Breast epithelium (tissue), 4 donors: Measurements from ENCODE around the gene TTPAL. TPM values are rescaled to one million over a fixed set of nuclear protein-coding genes. Genes with fewer than 3 reads are reported as not detected.
A peak's percentile ranks its signal among the peaks of the same experiment; 100 is the strongest.

ENCODE experiments used
- DNase-seq, 2 donors: peaks; one replicate each; pipeline ENCODE4 v3.0.0-alpha.2; 2019; ENCODE audit warnings: low spot score in 2 of 2
- H3K27ac ChIP-seq, 2 donors: fragments of 200-600 bp; sonication (generic) in 1 of 2; one replicate each; pipeline ENCODE4 v1.5.1; 2016 to 2019; ENCODE audit warnings: mild to moderate bottlenecking in 1 of 2
- H3K27me3 ChIP-seq, 2 donors: fragments of 200-600 bp; sonication (generic) in 1 of 2; one replicate each; pipeline versions ENCODE4 v1.5.1 to v1.6.0; 2017 to 2019; ENCODE audit warnings: control low read depth in 1 of 2, mild to moderate bottlenecking in 1 of 2
- H3K36me3 ChIP-seq: fragments of 200-600 bp; one replicate; pipeline ENCODE4 v1.5.1; 2019
- H3K4me1 ChIP-seq, 2 donors: fragments of 200-600 bp; sonication (generic); one replicate each; pipeline ENCODE4 v1.5.1; 2016 to 2019; ENCODE audit warnings: control low read depth in 1 of 2
- H3K4me3 ChIP-seq, 3 donors: fragments of 200-600 bp; sonication (generic); 1 replicate in 2 of 3; 2 replicates in 1 of 3; pipeline ENCODE4 v1.5.1; 2016 to 2019; ENCODE audit warnings: mild to moderate bottlenecking in 3 of 3, moderate library complexity in 2 of 3
- H3K9me3 ChIP-seq, 2 donors: fragments of 200-600 bp; sonication (generic) in 1 of 2; one replicate each; pipeline ENCODE4 v1.5.1; 2016 to 2019; ENCODE audit warnings: control low read depth in 1 of 2
- CTCF ChIP-seq, 3 donors: fragments of 450-650 bp; IDR thresholded peaks; one replicate each; pipeline ENCODE4 v1.5.1; 2016 to 2017; ENCODE audit warnings: antibody characterized with exemption in 3 of 3, mild to moderate bottlenecking in 3 of 3, moderate library complexity in 3 of 3
- POLR2A ChIP-seq: fragments of 450-650 bp; IDR thresholded peaks from one replicate; pipeline ENCODE4 v1.6.1; 2016; ENCODE audit warnings: antibody characterized with exemption, mild to moderate bottlenecking, moderate library complexity
- POLR2AphosphoS5 ChIP-seq, 3 donors: sonication (generic); formaldehyde crosslinking; IDR thresholded peaks; one replicate each; pipeline ENCODE4 v1.6.1; 2017; ENCODE audit warnings: antibody characterized with exemption in 3 of 3
- intact Hi-C: fragments of 100-400 bp; cut with DNase I; formaldehyde crosslinking; loops from one replicate; pipeline ENCODE4 v1.15.1; 2023; ENCODE audit warnings: low total_unique reads
- total RNA-seq, 3 donors: library from RNA; depleted of rRNA; stranded (reverse); fragments of >200 nt; gene quantifications; one replicate each; pipeline ENCODE4 v1.1.0, GENCODE V29; 2016

Gene TTPAL
- total RNA-seq, 3 donors from 2014 or later, result 13.5 to 40.8 (median 14.7) TPM

DNA sequence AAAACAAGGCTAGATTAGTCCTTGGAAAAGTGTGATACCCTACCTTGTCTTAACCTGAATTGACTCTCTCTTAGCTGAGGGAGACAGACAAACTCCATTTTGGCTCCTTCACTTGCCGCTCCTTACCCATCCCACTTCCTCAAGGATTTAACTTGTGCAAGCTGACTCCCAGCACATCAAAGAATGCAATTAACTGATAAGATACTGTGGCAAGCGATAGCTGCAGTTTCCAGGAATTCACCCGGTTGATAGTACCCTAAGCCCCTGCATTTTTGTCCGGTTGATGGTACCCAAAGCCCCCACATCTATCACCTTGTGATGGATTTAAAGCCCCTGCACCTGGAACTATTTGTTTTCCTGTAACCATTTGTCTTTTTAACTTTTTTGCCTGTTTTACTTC is 48.1 kb downstream of the TTPAL start:
- Histone ChIP-seq H3K4me3 (no peak overlapping the region), H3K36me3 (no peaks in the 10 kb centered on the region), H3K4me1 (peaks cover 0 to 3% of the 10 kb centered on the region in 2 donors), H3K9me3 (no peaks in the 10 kb centered on the region), H3K27me3 (no peaks in the 10 kb centered on the region), H3K27ac (no peak overlapping the region)
- intact Hi-C loops, result no loop called here
- no peak for DNase-seq
- TF ChIP-seq POLR2A (no peak), POLR2AphosphoS5 (IDR thresholded peaks at IDR 0.05) (no peak), CTCF (IDR thresholded peaks at IDR 0.05) (no peak)

DNA sequence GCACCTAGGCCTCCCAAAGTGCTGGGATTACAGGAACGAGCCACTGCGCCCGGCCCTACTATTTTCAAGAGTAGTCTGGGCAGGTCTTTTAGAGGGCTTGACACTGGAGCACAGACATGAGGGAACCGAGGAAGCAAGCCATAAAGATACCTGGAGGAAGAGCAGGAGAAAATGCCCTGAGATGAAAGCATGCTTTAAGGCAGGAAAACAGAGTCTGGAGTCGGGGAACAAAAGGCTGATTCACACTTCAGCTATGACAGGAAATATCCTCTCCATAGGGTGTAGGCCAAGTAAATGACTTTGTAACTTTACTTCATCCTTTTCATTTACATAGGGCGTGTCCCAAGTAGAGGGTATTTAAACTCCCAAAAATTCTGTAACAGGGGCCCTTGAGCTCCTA is 50.5 kb downstream of the TTPAL start:
- no peaks in the 10 kb centered on the region for H3K27me3 ChIP-seq
- no peak overlapping the region for H3K4me3 ChIP-seq
- no peaks in the 10 kb centered on the region for H3K9me3 ChIP-seq
- no peak for TF ChIP-seq CTCF (IDR thresholded peaks at IDR 0.05)
- no peak for TF ChIP-seq POLR2AphosphoS5 (IDR thresholded peaks at IDR 0.05)
- no peak for TF ChIP-seq POLR2A
- intact Hi-C loops, result no loop called here
- no peaks in the 10 kb centered on the region for H3K36me3 ChIP-seq
- no peak for DNase-seq
- H3K4me1 ChIP-seq, result no peaks in the 10 kb centered on the region
- peak overlapping the region in 1 of 2 donors; percentile 54 for H3K27ac ChIP-seq

- H3K27me3 ChIP-seq, result no peaks in the 10 kb centered on the region
Measured at GRCh38 chr20:44527716-44528199, 52.1 kb downstream of the TTPAL start.

DNA sequence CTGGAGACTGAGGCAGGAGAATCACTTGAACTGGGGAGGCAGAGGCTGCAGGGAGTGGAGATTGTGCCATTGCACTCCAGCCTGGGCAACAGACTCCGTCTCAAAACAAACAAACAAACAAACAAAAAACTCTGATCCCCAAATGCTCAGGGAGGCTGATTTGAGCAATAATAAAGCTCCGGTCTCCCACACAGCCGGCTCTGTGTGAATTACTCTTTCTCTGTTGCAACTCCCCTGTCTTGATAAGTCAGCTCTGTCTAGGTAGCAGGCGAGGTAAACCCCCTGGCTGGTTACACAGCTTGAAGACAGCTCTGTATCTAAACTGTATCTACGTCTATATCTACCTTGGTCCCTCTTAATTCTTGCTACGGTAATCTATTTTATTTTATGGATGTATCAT is 52.6 kb downstream of the TTPAL start:
- Histone ChIP-seq H3K4me1 (no peaks in the 10 kb centered on the region), H3K4me3 (no peak overlapping the region), H3K9me3 (no peaks in the 10 kb centered on the region), H3K36me3 (no peaks in the 10 kb centered on the region), H3K27me3 (no peaks in the 10 kb centered on the region), H3K27ac (no peak overlapping the region)
- TF ChIP-seq CTCF (IDR thresholded peaks at IDR 0.05), result no peak
- TF ChIP-seq POLR2AphosphoS5 (IDR thresholded peaks at IDR 0.05), result no peak
- TF ChIP-seq POLR2A, result no peak
- intact Hi-C loops, result no loop called here
- no peak for DNase-seq

More at GRCh38 chr20:44527716-44528199, 52.1 kb downstream of the TTPAL start:
- DNase-seq, result no peak
- H3K4me3 ChIP-seq, result no peak overlapping the region
- H3K27ac ChIP-seq, result no peak overlapping the region
- TF ChIP-seq POLR2A, result no peak
- TF ChIP-seq POLR2AphosphoS5 (IDR thresholded peaks at IDR 0.05), result no peak
- TF ChIP-seq CTCF (IDR thresholded peaks at IDR 0.05), result no peak
- intact Hi-C loops, result no loop called here
- no peaks in the 10 kb centered on the region for H3K4me1 ChIP-seq
- no peaks in the 10 kb centered on the region for H3K36me3 ChIP-seq
- no peaks in the 10 kb centered on the region for H3K9me3 ChIP-seq

DNA sequence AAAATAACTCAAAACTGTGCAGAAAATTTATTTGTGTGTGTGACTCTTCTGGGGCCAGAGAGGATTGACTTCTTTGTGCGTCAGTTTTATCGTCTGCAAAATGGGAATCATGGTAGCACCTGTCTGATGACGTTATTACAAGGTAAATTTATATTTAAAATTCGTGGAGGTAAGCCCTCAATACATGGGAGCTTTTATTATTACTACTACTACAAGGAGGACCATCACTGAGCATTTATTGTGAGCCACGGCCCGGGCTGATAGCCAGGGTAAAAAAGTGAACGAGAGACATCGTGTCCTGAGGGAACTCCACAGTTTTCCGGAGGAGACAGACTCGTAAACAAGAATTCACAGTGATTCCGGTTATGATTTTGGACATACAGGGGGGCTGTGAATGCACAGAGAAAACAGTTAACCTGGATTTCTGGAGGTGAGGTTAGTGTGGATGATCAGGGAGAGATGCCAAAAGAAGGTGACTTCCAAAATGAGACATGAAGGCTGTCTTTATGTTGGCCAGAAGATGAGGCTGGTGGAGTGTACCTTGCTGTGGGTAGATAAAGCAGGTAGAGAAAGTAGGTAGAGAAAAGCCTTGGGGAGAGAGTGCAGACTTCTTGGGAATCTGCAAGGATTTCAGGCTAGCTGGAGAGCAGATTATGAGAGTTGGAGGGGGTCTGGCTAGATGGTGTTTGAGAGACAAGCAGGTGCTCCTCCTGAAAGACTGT is 56.7 kb downstream of the TTPAL start:
- Histone ChIP-seq H3K4me3 (peak overlapping the region; percentile 82 to 91 (median 86)), H3K27me3 (no peaks in the 10 kb centered on the region), H3K9me3 (no peaks in the 10 kb centered on the region), H3K4me1 (no peaks in the 10 kb centered on the region), H3K36me3 (no peaks in the 10 kb centered on the region), H3K27ac (peak overlapping the region; percentile 86 to 88)
- intact Hi-C loops, result loop anchor here (10.0 kb wide), 1 partner anchor 72 kb away; no protein-coding TSS in a partner anchor
- no peak for DNase-seq
- TF ChIP-seq CTCF (IDR thresholded peaks at IDR 0.05), result no peak
- TF ChIP-seq POLR2AphosphoS5 (IDR thresholded peaks at IDR 0.05), result no peak
- no peak for TF ChIP-seq POLR2A
